Mesendoderm (in vitro differentiated cells): ENCODE measurements around the gene ZNF398.
A peak's percentile ranks its signal among the peaks of the same experiment; 100 is the strongest.
"Not testable (repeated sequence)": the region's sequence is repeated elsewhere in the genome, so short reads cannot be mapped to it uniquely, and the experiment has no call there.

Source experiments
- DNase-seq: peaks from one replicate; pipeline ENCODE4 v3.0.0; 2013
- H2AK5ac ChIP-seq: 2 replicates; pipeline ENCODE4 v1.6.1; 2013; ENCODE audit warnings: low read length, inconsistent platforms
- H2BK120ac ChIP-seq: 2 replicates; pipeline ENCODE4 v1.6.1; 2013; ENCODE audit warnings: low read depth, mild to moderate bottlenecking, low read length, moderate library complexity, mixed read lengths
- H2BK15ac ChIP-seq: replicated peaks from 2 replicates; pipeline ENCODE4 v1.6.1; 2013; ENCODE audit warnings: low read depth, mild to moderate bottlenecking, moderate library complexity
- H2BK5ac ChIP-seq: 2 replicates; pipeline ENCODE4 v1.6.1; 2013; ENCODE audit warnings: low read length, inconsistent platforms
- H3K18ac ChIP-seq: 2 replicates; pipeline ENCODE4 v1.6.1; 2013; ENCODE audit warnings: mild to moderate bottlenecking, low read length, mixed read lengths
- H3K23ac ChIP-seq: one replicate; pipeline ENCODE4 v1.6.1; 2013; ENCODE audit warnings: low read length
- H3K27ac ChIP-seq: 2 replicates; pipeline ENCODE4 v1.5.1; 2013; ENCODE audit warnings: low read depth, mild to moderate bottlenecking, inconsistent platforms, low read length, moderate library complexity
- H3K27me3 ChIP-seq: 2 replicates; pipeline ENCODE4 v1.6.1; 2013; ENCODE audit warnings: low read length, control low read depth, mild to moderate bottlenecking, inconsistent platforms; ENCODE audit not compliant: insufficient read depth, poor library complexity
- H3K36me3 ChIP-seq: 2 replicates; pipeline ENCODE4 v1.6.1; 2013; ENCODE audit warnings: low read length, inconsistent platforms; ENCODE audit not compliant: control insufficient read depth, insufficient read depth
- H3K4ac ChIP-seq: one replicate; pipeline ENCODE4 v1.6.1; 2013; ENCODE audit warnings: low read depth, mild to moderate bottlenecking, low read length, moderate library complexity
- H3K4me1 ChIP-seq: 2 replicates; pipeline ENCODE4 v1.6.1; 2013; ENCODE audit warnings: low read depth, low read length, inconsistent platforms; ENCODE audit not compliant: control insufficient read depth
- H3K4me2 ChIP-seq: 2 replicates; pipeline ENCODE4 v1.6.1; 2013; ENCODE audit warnings: low read length
- H3K4me3 ChIP-seq: 2 replicates; pipeline ENCODE4 v1.5.1; 2013; ENCODE audit warnings: mild to moderate bottlenecking, low read length
- H3K56ac ChIP-seq: one replicate; pipeline ENCODE4 v1.6.1; 2013; ENCODE audit warnings: low read length
- H3K79me1 ChIP-seq: 2 replicates; pipeline ENCODE4 v1.6.1; 2013; ENCODE audit warnings: low read length, inconsistent platforms
- H3K79me2 ChIP-seq: 2 replicates; pipeline ENCODE4 v1.6.1; 2013; ENCODE audit warnings: mild to moderate bottlenecking, low read length; ENCODE audit not compliant: control insufficient read depth, insufficient read depth
- H3K9ac ChIP-seq: 2 replicates; pipeline ENCODE4 v1.6.1; 2013; ENCODE audit warnings: low read length, inconsistent platforms
- H4K5ac ChIP-seq: one replicate; pipeline ENCODE4 v1.6.1; 2013; ENCODE audit warnings: low read length
- H4K8ac ChIP-seq: one replicate; pipeline ENCODE4 v1.6.1; 2013; ENCODE audit warnings: low read depth, mild to moderate bottlenecking, control low read depth, low read length, moderate library complexity
- WGBS: extraction: QIAGEN DNeasy Blood & Tissue Kit; methylation state at CpG from one replicate; pipeline ENCODE4 v1.1.7; 2013; ENCODE audit warnings: low lambda C conversion rate, missing lambda C conversion rate; ENCODE audit not compliant: insufficient coverage; ENCODE audit errors: extremely low coverage; 5-methylcytosine and 5-hydroxymethylcytosine counted together

ZNF398 gene

GRCh38 chr7:149141893-149142292 lies 5.4 kb upstream of the ZNF398 start:
- Histone ChIP-seq H2BK5ac (no peak overlapping the region), H2AK5ac (no peak overlapping the region), H2BK120ac (no peak overlapping the region), H3K4ac (no peak overlapping the region), H3K27me3 (no peaks in the 10 kb centered on the region), H3K4me2 (no peak overlapping the region), H3K18ac (no peak overlapping the region), H3K9ac (no peak overlapping the region), H4K8ac (no peak overlapping the region), H2BK15ac (no peak overlapping the region), H3K4me3 (no peak overlapping the region), H3K56ac (no peak overlapping the region), H3K79me2 (no peaks in the 10 kb centered on the region), H3K27ac (no peak overlapping the region), H3K79me1 (no peaks in the 10 kb centered on the region), H4K5ac (no peak overlapping the region), H3K4me1 (peaks cover 4% of the 10 kb centered on the region), H3K36me3 (no peaks in the 10 kb centered on the region), H3K23ac (no peak overlapping the region)
- no CpG with 5 or more reads among the region's 4 CpGs for WGBS
- no peak for DNase-seq

GRCh38 chr7:149144436-149144922 lies 2.8 kb upstream of the ZNF398 start:
- Histone ChIP-seq H3K18ac (peak overlapping the region; percentile 46), H3K56ac (peak overlapping the region; percentile 15), H3K79me2 (peaks cover 16% of the 10 kb centered on the region)
- DNase-seq, result peak; percentile 30
- H3K4me3 ChIP-seq, H3K4ac ChIP-seq, H4K8ac ChIP-seq, H3K4me2 ChIP-seq, H2BK120ac ChIP-seq, H3K4me1 ChIP-seq, H2BK5ac ChIP-seq, H4K5ac ChIP-seq, H2BK15ac ChIP-seq, H3K9ac ChIP-seq, H2AK5ac ChIP-seq, H3K79me1 ChIP-seq, H3K23ac ChIP-seq, H3K36me3 ChIP-seq, H3K27ac ChIP-seq, H3K27me3 ChIP-seq: not testable (repeated sequence)
- no CpG with 5 or more reads among the region's 14 CpGs for WGBS

- Histone ChIP-seq H3K27ac (peak overlapping the region; percentile 69), H3K27me3 (no peaks in the 10 kb centered on the region), H3K36me3 (no peaks in the 10 kb centered on the region), H3K4me3 (no peak overlapping the region), H3K79me2 (peaks cover 23% of the 10 kb centered on the region), H4K8ac (no peak overlapping the region), H3K79me1 (no peaks in the 10 kb centered on the region), H3K56ac (peak overlapping the region; percentile 22), H3K18ac (no peak overlapping the region), H2AK5ac (no peak overlapping the region), H2BK5ac (no peak overlapping the region), H2BK120ac (no peak overlapping the region), H3K9ac (no peak overlapping the region), H3K23ac (no peak overlapping the region), H2BK15ac (peak overlapping the region; percentile 57), H3K4ac (no peak overlapping the region), H3K4me1 (peaks cover 4% of the 10 kb centered on the region), H3K4me2 (no peak overlapping the region), H4K5ac (no peak overlapping the region)
- WGBS, result no CpG with 5 or more reads among the region's 8 CpGs
- DNase-seq, result peak; percentile 58
These were observed 2.0 kb upstream of the ZNF398 start for GRCh38 chr7:149145031-149145845.

GRCh38 chr7:149147752-149148653 lies 750 bp downstream of the ZNF398 start:
- Histone ChIP-seq H2BK120ac (no peak overlapping the region), H3K18ac (peak overlapping the region; percentile 73), H3K9ac (peak overlapping the region; percentile 97), H3K23ac (no peak overlapping the region), H3K4ac (peak overlapping the region; percentile 90), H3K56ac (peak overlapping the region; percentile 99), H2BK15ac (no peak overlapping the region), H3K27me3 (no peaks in the 10 kb centered on the region), H2AK5ac (no peak overlapping the region), H3K79me1 (peaks cover 3% of the 10 kb centered on the region), H4K5ac (no peak overlapping the region), H2BK5ac (no peak overlapping the region), H3K79me2 (peaks cover 39% of the 10 kb centered on the region), H3K27ac (peak overlapping the region; percentile 86), H3K4me3 (peak overlapping the region; percentile 86), H3K36me3 (no peaks in the 10 kb centered on the region), H4K8ac (no peak overlapping the region), H3K4me1 (peaks cover 4% of the 10 kb centered on the region), H3K4me2 (peak overlapping the region; percentile 62)
- no CpG with 5 or more reads among the region's 86 CpGs for WGBS
- peak; percentile 60 for DNase-seq

- Histone ChIP-seq H2AK5ac (no peak overlapping the region), H3K18ac (no peak overlapping the region), H2BK15ac (no peak overlapping the region), H3K9ac (no peak overlapping the region), H3K79me1 (peaks cover 3% of the 10 kb centered on the region), H3K4ac (no peak overlapping the region), H3K27ac (no peak overlapping the region), H3K23ac (no peak overlapping the region), H2BK120ac (no peak overlapping the region), H3K4me1 (no peaks in the 10 kb centered on the region), H2BK5ac (no peak overlapping the region), H3K4me2 (no peak overlapping the region), H3K56ac (peak overlapping the region; percentile 34), H3K36me3 (no peaks in the 10 kb centered on the region), H3K27me3 (no peaks in the 10 kb centered on the region), H3K4me3 (no peak overlapping the region), H3K79me2 (peaks cover 48% of the 10 kb centered on the region), H4K8ac (no peak overlapping the region), H4K5ac (no peak overlapping the region)
- DNase-seq, result no peak
- no CpG with 5 or more reads among the region's 4 CpGs for WGBS
These were observed 3.7 kb downstream of the ZNF398 start for GRCh38 chr7:149150981-149151380.
